ENCODE data around the gene KLK11. TPM values are rescaled to one million over a fixed set of nuclear protein-coding genes. Genes with fewer than 3 reads are reported as not detected.

KLK11 gene
- not detected in 2 replicates for total RNA-seq (2014; rRNA removed; shearing (Covaris generic))
- not detected in 2 replicates for polyA plus RNA-seq (2016; fragmentation: Nextera tagmentation; extraction: Ambion mirVana)

GRCh38 chr19:51026554-51026831, at the start of gene KLK11:
KLK11 (minus strand) TSS chr19:51026616; CDS start chr19:51025631, 985 bp downstream.
- H3K79me2 ChIP-seq (ENCODE audit: insufficient read depth): no peaks in the 10 kb centered on the region
- DNase-seq: no peak
- H4K20me1 ChIP-seq (ENCODE audit: insufficient read depth): no peaks in the 10 kb centered on the region
- H3K27ac ChIP-seq: no peak within 1 kb of the TSS
- H3K9me3 ChIP-seq (ENCODE audit: low read depth): no peaks in the 10 kb centered on the region
- no peaks in the 10 kb centered on the region for H3K36me3 ChIP-seq (ENCODE audit: low read depth)
- H3F3A ChIP-seq (ENCODE audit: insufficient read depth): no peaks in the 10 kb centered on the region
- H2AFZ ChIP-seq: no peak within 1 kb of the TSS
- no peak within 1 kb of the TSS for H3K9ac ChIP-seq
- peaks cover 19% of the 10 kb centered on the region for H3K27me3 ChIP-seq (replicated peaks; ENCODE audit: insufficient read depth)
- in situ Hi-C loops (cut with MboI): no loop called here
- WGBS, 2 experiments (ENCODE audit: low coverage in 1 of 2, low lambda C conversion rate in 2 of 2, missing lambda C conversion rate in 2 of 2): 18 to 53% methylated on average over 3 to 11 of the region's 11 CpGs
- no peaks in the 10 kb centered on the region for H3K4me1 ChIP-seq (ENCODE audit: insufficient read depth)
- TF ChIP-seq EZH2 (IDR thresholded peaks at IDR 0.05; ENCODE audit: insufficient read depth, poor library complexity, severe bottlenecking) (no peak), EZH2phosphoT487 (IDR thresholded peaks at IDR 0.05; ENCODE audit: insufficient read depth, low read depth) (no peak)
- H3K4me3 ChIP-seq: no peak within 1 kb of the TSS
- no peak within 1 kb of the TSS for H3K4me2 ChIP-seq (ENCODE audit: unreplicated experiment)
- no peaks in the 10 kb centered on the region for H3K9me2 ChIP-seq (ENCODE audit: insufficient read depth)

GRCh38 chr19:51075998-51076397, 49.6 kb upstream of the KLK11 start:
- Histone ChIP-seq H3F3A (ENCODE audit: insufficient read depth) (no peaks in the 10 kb centered on the region), H3K4me1 (ENCODE audit: insufficient read depth) (no peaks in the 10 kb centered on the region), H3K9ac (no peak overlapping the region), H4K20me1 (ENCODE audit: insufficient read depth) (no peaks in the 10 kb centered on the region), H3K79me2 (ENCODE audit: insufficient read depth) (no peaks in the 10 kb centered on the region), H3K4me2 (ENCODE audit: unreplicated experiment) (no peak overlapping the region), H2AFZ (no peak overlapping the region), H3K27me3 (replicated peaks; ENCODE audit: insufficient read depth) (no peaks in the 10 kb centered on the region), H3K9me3 (ENCODE audit: low read depth) (no peaks in the 10 kb centered on the region), H3K27ac (no peak overlapping the region), H3K4me3 (no peak overlapping the region), H3K9me2 (ENCODE audit: insufficient read depth) (no peaks in the 10 kb centered on the region), H3K36me3 (ENCODE audit: low read depth) (no peaks in the 10 kb centered on the region)
- in situ Hi-C loops (cut with MboI): no loop called here
- TF ChIP-seq EZH2phosphoT487 (IDR thresholded peaks at IDR 0.05; ENCODE audit: insufficient read depth, low read depth) (no peak), EZH2 (IDR thresholded peaks at IDR 0.05; ENCODE audit: insufficient read depth, poor library complexity, severe bottlenecking) (no peak)
- no peak for DNase-seq
- 42 to 52% methylated on average over 5 of the region's 5 CpGs for WGBS, 2 experiments (ENCODE audit: low coverage in 1 of 2, low lambda C conversion rate in 2 of 2, missing lambda C conversion rate in 2 of 2)

GRCh38 chr19:51071095-51071405, 44.6 kb upstream of the KLK11 start:
- Histone ChIP-seq H3K4me1 (ENCODE audit: insufficient read depth) (no peaks in the 10 kb centered on the region), H3F3A (ENCODE audit: insufficient read depth) (no peaks in the 10 kb centered on the region), H3K4me2 (ENCODE audit: unreplicated experiment) (no peak overlapping the region), H3K9ac (no peak overlapping the region), H3K9me2 (ENCODE audit: insufficient read depth) (no peaks in the 10 kb centered on the region), H3K36me3 (ENCODE audit: low read depth) (no peaks in the 10 kb centered on the region), H3K79me2 (ENCODE audit: insufficient read depth) (no peaks in the 10 kb centered on the region), H3K27me3 (replicated peaks; ENCODE audit: insufficient read depth) (no peaks in the 10 kb centered on the region), H3K27ac (no peak overlapping the region), H3K4me3 (no peak overlapping the region), H3K9me3 (ENCODE audit: low read depth) (no peaks in the 10 kb centered on the region), H2AFZ (no peak overlapping the region), H4K20me1 (ENCODE audit: insufficient read depth) (no peaks in the 10 kb centered on the region)
- TF ChIP-seq EZH2phosphoT487 (IDR thresholded peaks at IDR 0.05; ENCODE audit: insufficient read depth, low read depth) (no peak), EZH2 (IDR thresholded peaks at IDR 0.05; ENCODE audit: insufficient read depth, poor library complexity, severe bottlenecking) (no peak)
- WGBS, 2 experiments (ENCODE audit: low coverage in 1 of 2, low lambda C conversion rate in 2 of 2, missing lambda C conversion rate in 2 of 2): 35% methylated on average over 4 of the region's 4 CpGs
- in situ Hi-C loops (cut with MboI): no loop called here
- DNase-seq: no peak

- Histone ChIP-seq H3K4me2 (ENCODE audit: unreplicated experiment) (no peak overlapping the region), H3F3A (ENCODE audit: insufficient read depth) (no peaks in the 10 kb centered on the region), H3K4me3 (no peak overlapping the region), H3K9me3 (ENCODE audit: low read depth) (no peaks in the 10 kb centered on the region), H3K36me3 (ENCODE audit: low read depth) (no peaks in the 10 kb centered on the region), H3K4me1 (ENCODE audit: insufficient read depth) (no peaks in the 10 kb centered on the region), H3K79me2 (ENCODE audit: insufficient read depth) (no peaks in the 10 kb centered on the region), H4K20me1 (ENCODE audit: insufficient read depth) (no peaks in the 10 kb centered on the region), H3K27ac (no peak overlapping the region), H3K9ac (no peak overlapping the region), H3K9me2 (ENCODE audit: insufficient read depth) (no peaks in the 10 kb centered on the region), H3K27me3 (replicated peaks; ENCODE audit: insufficient read depth) (no peaks in the 10 kb centered on the region), H2AFZ (no peak overlapping the region)
- DNase-seq: no peak
- no peak for TF ChIP-seq EZH2 (IDR thresholded peaks at IDR 0.05; ENCODE audit: insufficient read depth, poor library complexity, severe bottlenecking)
- 29 to 35% methylated on average over 5 of the region's 5 CpGs for WGBS, 2 experiments (ENCODE audit: low coverage in 1 of 2, low lambda C conversion rate in 2 of 2, missing lambda C conversion rate in 2 of 2)
- in situ Hi-C loops (cut with MboI): no loop called here
Observed at GRCh38 chr19:51070334-51071094, 44.1 kb upstream of the KLK11 start.
